Activated CD4-positive, alpha-beta T cell treated with anti-CD3 and anti-CD28 coated beads, Interleukin-2, amount 10 ng/mL, durations not matched to agents 7 days and 5 days (primary cell): ENCODE results near the gene STPG2. TPM values are rescaled to one million over a fixed set of nuclear protein-coding genes. Genes with fewer than 3 reads are reported as not detected.

Experiments
- CTCF ChIA-PET: fragments of 350-600 bp; sonication (Branson Sonifier 250); formaldehyde crosslinking; loops from one replicate; lab custom pipeline; 2021; ENCODE audit warnings: antibody characterized with exemption; lab: Charles Lee
- POLR2A ChIA-PET: fragments of 350-600 bp; sonication (Branson Sonifier 250); formaldehyde crosslinking; loops from one replicate; lab custom pipeline; 2021; ENCODE audit warnings: antibody characterized with exemption; lab: Charles Lee
- DNase-seq: peaks from one replicate; pipeline ENCODE4 v3.0.0-alpha.2; 2020
- H3K27ac Mint-ChIP-seq: one replicate; pipeline ENCODE4 v1.8.0; 2021; ENCODE audit warnings: mild to moderate bottlenecking, moderate library complexity, mixed read lengths
- H3K27me3 Mint-ChIP-seq: one replicate; pipeline ENCODE4 v1.8.0; 2021; ENCODE audit warnings: mixed read lengths
- H3K36me3 Mint-ChIP-seq: one replicate; pipeline ENCODE4 v1.8.0; 2021; ENCODE audit warnings: low read depth, mixed read lengths
- H3K4me1 Mint-ChIP-seq: one replicate; pipeline ENCODE4 v1.8.0; 2021; ENCODE audit warnings: mixed read lengths
- H3K4me3 Mint-ChIP-seq: one replicate; pipeline ENCODE4 v1.8.0; 2021; ENCODE audit warnings: mild to moderate bottlenecking, moderate library complexity, mixed read lengths
- H3K9me3 Mint-ChIP-seq: one replicate; pipeline ENCODE4 v1.8.0; 2021; ENCODE audit warnings: mixed read lengths
- total RNA-seq, 2 experiments: library from RNA; stranded (reverse); gene quantifications; one replicate each; pipeline ENCODE4 v1.2.3, GENCODE V29; 2021

The STPG2 gene
- total RNA-seq = under 1 TPM in 1 of 2 experiments, not detected in 1; 0.12 TPM

DNA sequence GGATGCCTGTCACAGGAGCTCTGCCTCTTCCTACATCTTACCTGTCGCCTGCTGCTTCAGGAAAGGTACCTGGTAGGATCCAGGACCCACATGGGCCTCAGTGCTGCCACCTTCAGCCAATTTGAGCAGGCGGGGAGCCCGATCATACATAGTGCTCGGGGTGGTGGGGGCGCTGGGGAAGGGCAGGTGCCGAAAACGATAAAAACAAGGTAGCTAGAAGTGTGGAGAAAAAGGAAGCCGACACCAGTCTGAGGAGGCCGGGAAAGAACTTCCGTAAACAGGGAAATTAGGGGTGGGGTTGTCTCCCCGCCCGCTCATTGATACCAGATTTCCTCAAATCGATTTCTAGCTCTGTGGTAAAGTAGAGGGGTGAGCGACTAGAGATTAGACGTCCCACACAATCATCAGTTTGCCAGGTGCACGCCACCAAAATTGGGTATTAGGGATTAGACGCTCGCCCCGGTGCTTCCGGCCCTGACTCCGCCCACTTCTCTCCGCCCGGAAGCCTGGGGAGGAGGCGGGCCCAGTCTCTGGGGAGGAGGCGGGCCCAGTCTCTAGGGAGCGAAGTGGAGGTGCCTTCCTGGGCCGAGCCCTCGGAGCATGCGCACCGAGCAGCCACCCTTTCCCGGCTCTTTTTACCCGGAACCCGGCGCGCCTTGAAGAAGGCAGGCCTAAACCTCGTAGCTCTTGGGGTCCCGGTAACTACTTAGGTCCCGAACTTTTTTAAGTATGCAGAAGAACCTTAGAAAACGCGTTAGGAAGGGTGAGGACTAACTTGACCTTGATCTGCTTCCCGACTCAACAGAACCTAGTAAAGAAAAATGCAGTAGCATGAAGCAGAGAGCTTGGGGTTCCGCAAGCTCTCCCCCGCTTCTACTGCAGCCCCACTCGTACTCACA, at the start of gene STPG2:
STPG2 (minus strand) TSS at position 476 of the 899 bp plus-strand sequence.
- ChIA-PET POLR2A (no interaction called here), CTCF (interaction anchor here (0.9 to 1.2 kb wide), 5 partner anchors 12 to 912 kb away, joined by 3 to 4 read pairs (median 3); partner anchors contain the start of gene METAP1)
- peaks cover 11% of the 10 kb centered on the region for H3K9me3 Mint-ChIP-seq
- peaks cover 2% of the 10 kb centered on the region for H3K27me3 Mint-ChIP-seq
- peak; percentile 93 for DNase-seq
- peaks cover 27% of the 10 kb centered on the region for H3K4me1 Mint-ChIP-seq
- peak within 1 kb of the TSS; percentile 82 for H3K4me3 Mint-ChIP-seq
- H3K36me3 Mint-ChIP-seq = peaks cover 17% of the 10 kb centered on the region
- H3K27ac Mint-ChIP-seq = peak within 1 kb of the TSS; percentile 94

DNA sequence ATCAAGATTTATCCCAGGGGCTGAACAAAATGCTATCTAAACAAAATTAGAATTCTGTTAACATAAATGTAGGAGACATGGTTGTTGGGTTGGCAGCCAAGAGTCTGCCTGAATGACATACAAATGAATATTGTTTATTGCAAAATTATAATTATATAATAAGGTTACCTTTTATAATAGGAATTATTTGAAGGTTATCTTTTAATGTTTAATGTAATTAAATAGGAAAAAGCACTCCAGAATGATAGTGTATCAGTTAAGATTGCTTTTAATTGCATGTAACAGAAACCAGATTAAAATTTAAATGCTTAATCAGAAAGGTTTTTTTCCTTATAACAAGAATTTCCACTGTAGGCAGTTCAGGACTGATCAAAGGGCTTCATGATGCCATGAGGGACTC, 42.0 kb upstream of the STPG2 start:
- ChIA-PET POLR2A (no interaction called here), CTCF (interaction anchor here (0.7 kb wide), 1 partner anchor 729 kb away, joined by 3 read pairs; no protein-coding TSS in a partner anchor)
- no peak overlapping the region for H3K4me3 Mint-ChIP-seq
- H3K36me3 Mint-ChIP-seq = no peaks in the 10 kb centered on the region
- no peak for DNase-seq
- peaks cover 6% of the 10 kb centered on the region for H3K27me3 Mint-ChIP-seq
- no peaks in the 10 kb centered on the region for H3K4me1 Mint-ChIP-seq
- no peak overlapping the region for H3K27ac Mint-ChIP-seq
- H3K9me3 Mint-ChIP-seq = no peaks in the 10 kb centered on the region

DNA sequence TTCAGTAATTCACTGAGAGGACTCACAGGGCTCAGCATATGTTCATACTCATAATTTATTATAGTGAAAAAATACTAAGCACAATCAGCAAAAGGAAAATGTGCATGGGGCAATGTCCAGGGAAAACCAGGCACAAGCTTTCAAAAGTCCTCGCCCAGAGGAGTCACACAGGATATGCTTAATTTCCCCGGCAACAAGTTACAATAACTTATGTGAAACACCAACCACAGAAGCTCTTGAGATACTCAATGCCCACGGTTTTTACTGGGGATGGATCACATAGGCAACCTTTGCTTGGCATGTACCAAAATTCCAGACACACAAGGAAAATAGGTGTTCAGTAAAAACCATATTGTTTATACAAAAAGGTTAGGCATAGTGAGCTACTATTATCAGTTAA, 38.5 kb upstream of the STPG2 start:
- peaks cover 7% of the 10 kb centered on the region for H3K27me3 Mint-ChIP-seq
- ChIA-PET CTCF (no interaction called here), POLR2A (no interaction called here)
- no peak for DNase-seq
- no peaks in the 10 kb centered on the region for H3K9me3 Mint-ChIP-seq
- no peak overlapping the region for H3K27ac Mint-ChIP-seq
- H3K4me1 Mint-ChIP-seq = no peaks in the 10 kb centered on the region
- no peak overlapping the region for H3K4me3 Mint-ChIP-seq
- H3K36me3 Mint-ChIP-seq = no peaks in the 10 kb centered on the region

DNA sequence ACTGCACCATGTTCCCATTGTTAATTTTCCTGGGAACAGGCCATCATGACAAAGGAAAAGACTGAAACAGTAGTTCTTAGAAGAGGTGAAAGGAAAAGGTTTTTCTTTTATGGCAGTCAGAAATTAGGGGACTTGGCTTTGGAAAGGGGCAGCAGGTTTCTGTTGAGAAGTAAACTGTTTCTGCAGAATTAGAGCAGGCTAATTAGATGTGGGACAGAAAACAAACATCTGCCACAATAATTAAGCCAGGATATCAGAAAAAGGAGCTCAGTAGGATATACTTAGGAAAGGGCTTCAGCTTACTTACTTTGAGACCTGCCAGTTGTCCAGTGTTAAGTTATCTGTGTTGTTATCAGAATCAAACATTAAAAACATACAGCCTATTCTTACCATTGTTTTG, 36.7 kb upstream of the STPG2 start:
- Mint-ChIP-seq H3K27ac (no peak overlapping the region), H3K27me3 (peaks cover 7% of the 10 kb centered on the region), H3K36me3 (no peaks in the 10 kb centered on the region), H3K9me3 (no peaks in the 10 kb centered on the region), H3K4me3 (no peak overlapping the region), H3K4me1 (no peaks in the 10 kb centered on the region)
- no peak for DNase-seq
- CTCF ChIA-PET = no interaction called here
- POLR2A ChIA-PET = no interaction called here

DNA sequence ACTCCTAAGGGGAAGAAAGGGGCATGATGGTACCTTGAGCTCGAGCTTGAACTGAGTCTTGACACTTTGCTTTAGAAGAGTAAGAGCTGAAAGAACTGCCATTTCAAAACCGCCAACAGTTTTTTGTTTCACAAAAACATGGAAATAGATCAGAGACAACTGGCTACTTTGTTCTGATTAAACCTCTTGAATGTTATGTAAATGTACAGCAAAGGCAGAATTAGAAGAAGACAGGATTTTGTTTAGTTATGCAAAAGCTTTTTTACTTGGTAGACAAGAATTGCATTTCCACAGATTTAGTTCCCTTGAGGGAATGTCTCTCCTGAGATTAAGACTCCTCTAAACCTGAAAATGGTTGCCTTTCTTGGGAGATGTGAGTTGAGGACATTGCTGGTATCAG, 33.3 kb upstream of the STPG2 start:
- no peak overlapping the region for H3K27ac Mint-ChIP-seq
- H3K36me3 Mint-ChIP-seq = no peaks in the 10 kb centered on the region
- ChIA-PET POLR2A (no interaction called here), CTCF (no interaction called here)
- no peak for DNase-seq
- no peak overlapping the region for H3K4me3 Mint-ChIP-seq
- H3K27me3 Mint-ChIP-seq = peaks cover 7% of the 10 kb centered on the region
- H3K4me1 Mint-ChIP-seq = no peaks in the 10 kb centered on the region
- H3K9me3 Mint-ChIP-seq = no peaks in the 10 kb centered on the region

DNA sequence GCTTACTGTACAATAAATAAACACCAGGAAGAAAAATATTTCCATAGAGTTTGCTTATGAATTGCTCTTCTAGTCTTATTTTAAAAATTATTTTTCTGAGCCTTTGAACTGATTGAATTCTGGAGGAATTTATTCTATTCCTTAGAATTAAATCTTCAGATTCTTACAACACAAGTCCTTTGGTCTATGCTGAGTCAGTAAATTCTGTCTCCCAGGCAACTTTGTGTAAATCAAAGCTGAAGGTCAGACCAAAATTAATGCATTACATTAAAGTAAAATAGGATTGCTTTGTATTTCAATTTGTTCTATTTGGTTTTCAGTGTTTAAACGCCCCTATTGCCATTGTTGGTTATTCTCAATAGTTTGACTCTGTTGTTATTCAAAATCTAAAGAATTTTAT, 26.8 kb upstream of the STPG2 start:
- ChIA-PET POLR2A (no interaction called here), CTCF (no interaction called here)
- H3K4me1 Mint-ChIP-seq = no peaks in the 10 kb centered on the region
- H3K9me3 Mint-ChIP-seq = no peaks in the 10 kb centered on the region
- no peaks in the 10 kb centered on the region for H3K36me3 Mint-ChIP-seq
- H3K27me3 Mint-ChIP-seq = no peaks in the 10 kb centered on the region
- no peak overlapping the region for H3K27ac Mint-ChIP-seq
- no peak overlapping the region for H3K4me3 Mint-ChIP-seq
- DNase-seq = no peak

DNA sequence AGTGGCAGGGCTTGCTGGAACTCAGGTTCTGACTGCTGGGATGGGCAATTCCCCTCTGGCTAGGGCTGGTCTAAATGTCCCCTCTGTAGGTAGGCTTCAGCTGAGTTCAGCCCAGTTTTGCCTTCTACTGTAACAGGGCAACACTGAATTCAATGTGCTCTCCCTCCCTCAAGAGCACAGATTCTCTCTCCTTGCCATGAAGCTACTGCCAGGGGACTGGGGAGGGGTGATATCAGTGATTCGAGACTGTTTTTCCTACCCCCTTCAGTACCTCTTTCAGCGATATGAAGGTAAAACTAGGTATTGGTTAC, 23.4 kb upstream of the STPG2 start:
- Mint-ChIP-seq H3K4me1 (no peaks in the 10 kb centered on the region), H3K36me3 (no peaks in the 10 kb centered on the region), H3K27me3 (no peaks in the 10 kb centered on the region), H3K9me3 (peaks cover 11% of the 10 kb centered on the region), H3K27ac (no peak overlapping the region), H3K4me3 (no peak overlapping the region)
- CTCF ChIA-PET = no interaction called here
- POLR2A ChIA-PET = no interaction called here
- DNase-seq = no peak

DNA sequence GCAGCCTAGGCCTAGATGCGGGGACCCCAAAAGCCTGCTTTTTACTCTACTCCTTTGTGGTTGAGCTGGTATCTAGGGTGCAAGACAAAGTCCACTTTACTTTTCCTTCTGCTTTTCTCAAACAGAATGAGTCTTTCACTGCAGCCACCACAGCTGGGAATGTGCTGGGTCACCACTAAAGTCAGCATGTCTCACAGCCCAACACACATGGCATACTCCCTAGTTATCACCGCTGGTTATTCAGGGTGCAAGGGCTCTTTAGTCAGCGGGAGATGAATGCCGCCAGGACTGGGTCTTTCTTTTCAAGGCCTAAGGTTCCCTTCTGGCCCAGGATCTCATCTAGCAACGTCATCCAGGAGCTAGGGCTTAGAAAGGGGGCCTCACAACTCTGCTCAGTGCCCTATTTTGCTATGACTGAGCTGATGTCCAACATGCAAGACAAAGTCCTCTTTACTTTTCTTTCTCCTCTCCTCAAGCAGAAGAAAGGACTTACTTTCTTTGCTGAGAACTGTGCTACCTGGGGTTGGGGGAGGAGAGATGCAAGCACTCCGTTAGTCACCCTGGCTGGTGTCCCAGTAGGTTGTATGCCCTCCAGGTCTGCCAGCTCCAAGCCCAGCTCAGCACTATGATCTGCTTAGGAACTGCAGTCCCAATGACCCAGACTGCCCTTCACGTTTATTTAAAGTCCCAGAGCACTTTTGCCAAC, 22.9 kb upstream of the STPG2 start:
- H3K4me3 Mint-ChIP-seq = no peak overlapping the region
- DNase-seq = no peak
- POLR2A ChIA-PET = no interaction called here

DNA sequence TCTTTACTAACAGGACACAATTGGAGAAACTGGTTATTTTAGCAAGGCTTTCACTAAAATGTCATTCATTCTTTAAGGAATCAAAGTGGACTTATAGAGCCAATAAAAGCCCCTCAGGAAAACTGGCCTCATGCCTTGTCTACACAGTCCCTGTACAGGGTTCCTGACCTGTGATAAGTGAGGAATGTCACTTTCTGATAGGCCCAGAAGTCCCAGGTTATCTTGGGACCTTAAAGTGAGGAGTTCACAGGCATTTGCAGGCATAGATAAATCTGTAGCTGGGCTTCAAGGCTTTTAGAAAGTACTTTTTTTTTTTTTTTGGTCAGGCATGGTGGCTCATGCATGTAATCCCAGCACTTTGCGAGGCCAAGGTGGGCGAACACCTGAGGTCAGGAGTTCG, 19.4 kb upstream of the STPG2 start:
- Mint-ChIP-seq H3K4me3 (no peak overlapping the region), H3K27me3 (peaks cover 2% of the 10 kb centered on the region), H3K9me3 (peaks cover 15% of the 10 kb centered on the region), H3K27ac (no peak overlapping the region), H3K36me3 (no peaks in the 10 kb centered on the region), H3K4me1 (no peaks in the 10 kb centered on the region)
- no peak for DNase-seq
- POLR2A ChIA-PET = no interaction called here
- CTCF ChIA-PET = no interaction called here

More for the DNA sequence above, 22.9 kb upstream of the STPG2 start:
- Mint-ChIP-seq H3K9me3 (peaks cover 11% of the 10 kb centered on the region), H3K36me3 (no peaks in the 10 kb centered on the region), H3K27me3 (no peaks in the 10 kb centered on the region), H3K27ac (no peak overlapping the region), H3K4me1 (no peaks in the 10 kb centered on the region)
- CTCF ChIA-PET = no interaction called here

DNA sequence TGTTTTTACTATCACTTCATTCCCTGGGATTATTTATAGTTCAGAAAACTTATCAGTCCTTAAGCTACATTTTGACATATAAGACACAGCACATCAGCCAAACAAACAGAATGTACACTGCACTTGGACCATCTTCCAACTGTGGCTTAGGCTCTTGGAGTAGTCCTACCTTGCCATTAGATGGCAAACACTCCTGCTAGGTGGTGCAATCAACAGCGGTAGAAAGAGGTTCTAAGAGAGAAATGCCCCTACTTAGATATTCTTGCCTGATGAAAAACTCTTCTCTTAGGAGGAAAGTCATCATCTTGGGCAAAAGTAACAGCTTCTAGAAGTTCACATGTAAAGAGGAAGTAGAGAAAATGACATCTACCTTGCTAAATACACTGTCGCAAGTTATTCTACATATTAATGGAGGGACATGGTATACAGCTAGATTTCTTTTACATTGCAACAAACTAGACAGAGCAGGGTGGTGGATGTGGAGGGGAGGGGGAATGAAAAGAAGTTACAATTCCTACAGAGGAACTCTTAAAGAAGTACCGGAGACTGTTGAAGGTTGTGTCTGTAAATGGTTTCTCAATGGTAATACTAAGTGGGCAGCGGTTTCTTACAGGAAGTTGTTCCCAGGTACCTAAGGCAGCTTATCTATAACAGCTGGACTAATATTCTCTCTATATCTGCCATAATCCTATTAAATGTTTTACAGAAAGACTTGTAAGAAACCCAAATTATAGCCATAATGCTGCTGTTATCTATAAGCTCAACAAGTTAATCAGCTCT, 8.1 kb upstream of the STPG2 start:
- DNase-seq = no peak
- CTCF ChIA-PET = interaction anchor here (0.7 kb wide), 1 partner anchor 317 kb away, joined by 4 read pairs; no protein-coding TSS in a partner anchor
- H3K9me3 Mint-ChIP-seq = no peaks in the 10 kb centered on the region
- H3K27me3 Mint-ChIP-seq = peaks cover 6% of the 10 kb centered on the region
- no peak overlapping the region for H3K27ac Mint-ChIP-seq
- POLR2A ChIA-PET = no interaction called here
- H3K4me1 Mint-ChIP-seq = peaks cover 10% of the 10 kb centered on the region
- H3K36me3 Mint-ChIP-seq = no peaks in the 10 kb centered on the region
- no peak overlapping the region for H3K4me3 Mint-ChIP-seq

DNA sequence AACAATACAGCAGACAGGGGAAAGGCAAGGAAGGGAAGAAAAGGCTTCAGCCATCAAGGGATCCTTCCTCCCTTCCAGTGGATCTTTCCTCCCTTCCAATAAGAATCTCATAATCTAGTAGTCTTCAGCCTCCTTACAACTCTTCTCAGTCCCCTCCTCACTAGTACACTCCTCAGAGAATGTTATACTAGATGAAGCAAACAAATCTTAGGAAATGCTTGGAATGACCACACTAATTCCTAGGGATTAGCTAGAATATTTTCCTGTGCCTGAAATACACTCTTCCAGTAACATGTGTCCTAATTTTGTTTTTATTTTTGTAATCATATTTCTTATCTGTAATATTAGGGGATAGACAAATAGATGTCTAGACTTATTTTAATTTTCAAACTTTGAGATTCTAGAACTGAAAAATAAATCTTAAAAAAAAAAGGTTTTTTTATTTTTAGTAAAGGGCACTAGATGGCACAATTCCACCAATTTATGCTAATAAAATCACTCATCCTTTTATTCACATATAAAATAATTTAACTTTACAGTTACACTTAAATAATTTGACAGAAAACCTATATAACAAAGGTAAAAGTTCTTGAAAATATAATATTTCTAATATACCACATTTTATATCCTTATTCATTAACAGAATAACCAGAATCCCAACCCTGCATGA, 7.0 kb upstream of the STPG2 start:
- ChIA-PET CTCF (no interaction called here), POLR2A (interaction anchor here (0.7 kb wide), 1 partner anchor 845 kb away, joined by 3 read pairs; no protein-coding TSS in a partner anchor)
- H3K4me3 Mint-ChIP-seq = no peak overlapping the region
- H3K9me3 Mint-ChIP-seq = no peaks in the 10 kb centered on the region
- no peaks in the 10 kb centered on the region for H3K36me3 Mint-ChIP-seq
- no peak for DNase-seq
- peaks cover 6% of the 10 kb centered on the region for H3K27me3 Mint-ChIP-seq
- H3K27ac Mint-ChIP-seq = no peak overlapping the region
- H3K4me1 Mint-ChIP-seq = peaks cover 10% of the 10 kb centered on the region

DNA sequence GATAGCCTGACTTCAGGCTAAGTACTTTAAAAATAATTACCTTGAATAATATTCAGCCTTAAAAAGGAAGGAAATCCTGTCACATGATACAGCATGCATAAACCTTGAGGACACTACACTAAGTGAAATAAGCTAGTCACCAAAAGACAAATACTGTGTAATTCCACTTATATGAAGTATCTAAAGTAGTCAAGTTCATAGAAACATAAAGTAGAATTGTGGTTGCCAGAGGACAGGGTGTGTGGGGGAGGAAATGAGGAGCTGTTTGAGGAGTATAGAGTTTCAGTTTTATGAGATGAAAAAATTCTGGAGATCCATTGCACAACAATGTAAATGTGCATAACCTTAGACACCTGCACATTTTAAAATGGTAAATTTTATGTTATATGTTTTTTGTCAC, 5.6 kb upstream of the STPG2 start:
- Mint-ChIP-seq H3K27ac (no peak overlapping the region), H3K9me3 (peaks cover 9% of the 10 kb centered on the region), H3K27me3 (peaks cover 6% of the 10 kb centered on the region), H3K36me3 (peaks cover 10% of the 10 kb centered on the region), H3K4me1 (peaks cover 18% of the 10 kb centered on the region), H3K4me3 (no peak overlapping the region)
- ChIA-PET CTCF (interaction anchor here (1.3 kb wide), 1 partner anchor 104 kb away, joined by 3 read pairs; no protein-coding TSS in a partner anchor), POLR2A (no interaction called here)
- no peak for DNase-seq
